Measurements from ENCODE around the gene GPD1.

GPD1 gene

GRCh38 chr12:50086148-50086547, 17.7 kb upstream of the GPD1 start:
- TF ChIP-seq EZH2phosphoT487 (IDR thresholded peaks at IDR 0.05; ENCODE audit: low read depth) (no peak), CTCF (IDR thresholded peaks at IDR 0.05; ENCODE audit: low read depth, low read length) (no peak)
- Histone ChIP-seq H3K4me1 (ENCODE audit: low read length) (peaks cover 6% of the 10 kb centered on the region; the same call in 1 of the 2 replicates), H3K27me3 (ENCODE audit: low read depth, low read length) (no peaks in the 10 kb centered on the region), H2AFZ (ENCODE audit: low read depth, low read length) (no peak overlapping the region), H3K4me2 (ENCODE audit: low read length) (peak overlapping the region; percentile 81), H3K9ac (ENCODE audit: low read length) (peak overlapping the region; percentile 78), H4K20me1 (ENCODE audit: insufficient read depth, low read length) (peaks cover 5% of the 10 kb centered on the region), H3K9me3 (ENCODE audit: insufficient read depth, low read length) (no peaks in the 10 kb centered on the region), H3K4me3 (ENCODE audit: low read length) (peak overlapping the region; percentile 80), H3K36me3 (replicated peaks; ENCODE audit: low read depth, low read length) (peaks cover 32% of the 10 kb centered on the region), H3K27ac (ENCODE audit: low read length) (peak overlapping the region; percentile 76), H3K79me2 (ENCODE audit: low read length) (peaks cover 20% of the 10 kb centered on the region)

GRCh38 chr12:50087151-50087550, 16.7 kb upstream of the GPD1 start:
- no peak overlapping the region for H3K4me3 ChIP-seq (ENCODE audit: low read length)
- H3K27ac ChIP-seq (ENCODE audit: low read length), result no peak overlapping the region
- H3K4me1 ChIP-seq (ENCODE audit: low read length), result peaks cover 6% of the 10 kb centered on the region; the same call in 1 of the 2 replicates
- no peaks in the 10 kb centered on the region for H3K9me3 ChIP-seq (ENCODE audit: insufficient read depth, low read length)
- peaks cover 36% of the 10 kb centered on the region for H3K36me3 ChIP-seq (replicated peaks; ENCODE audit: low read depth, low read length)
- H3K4me2 ChIP-seq (ENCODE audit: low read length), result no peak overlapping the region
- peaks cover 5% of the 10 kb centered on the region for H4K20me1 ChIP-seq (ENCODE audit: insufficient read depth, low read length)
- H3K27me3 ChIP-seq (ENCODE audit: low read depth, low read length), result no peaks in the 10 kb centered on the region
- peaks cover 20% of the 10 kb centered on the region for H3K79me2 ChIP-seq (ENCODE audit: low read length)
- H2AFZ ChIP-seq (ENCODE audit: low read depth, low read length), result no peak overlapping the region
- TF ChIP-seq CTCF (IDR thresholded peaks at IDR 0.05; ENCODE audit: low read depth, low read length), result no peak
- TF ChIP-seq EZH2phosphoT487 (IDR thresholded peaks at IDR 0.05; ENCODE audit: low read depth), result no peak
- H3K9ac ChIP-seq (ENCODE audit: low read length), result no peak overlapping the region

- Histone ChIP-seq H3K36me3 (replicated peaks; ENCODE audit: low read depth, low read length) (peaks cover 40% of the 10 kb centered on the region), H3K4me2 (ENCODE audit: low read length) (no peak overlapping the region), H3K79me2 (ENCODE audit: low read length) (peaks cover 20% of the 10 kb centered on the region), H3K4me3 (ENCODE audit: low read length) (no peak overlapping the region), H2AFZ (ENCODE audit: low read depth, low read length) (no peak overlapping the region), H3K9me3 (ENCODE audit: insufficient read depth, low read length) (no peaks in the 10 kb centered on the region), H3K4me1 (ENCODE audit: low read length) (peaks cover 6% of the 10 kb centered on the region; the same call in 1 of the 2 replicates), H3K27ac (ENCODE audit: low read length) (peak overlapping the region; percentile 9; the same call in 1 of the 2 replicates), H3K9ac (ENCODE audit: low read length) (no peak overlapping the region), H4K20me1 (ENCODE audit: insufficient read depth, low read length) (peaks cover 5% of the 10 kb centered on the region), H3K27me3 (ENCODE audit: low read depth, low read length) (no peaks in the 10 kb centered on the region)
- TF ChIP-seq CTCF (IDR thresholded peaks at IDR 0.05; ENCODE audit: low read depth, low read length) (no peak), EZH2phosphoT487 (IDR thresholded peaks at IDR 0.05; ENCODE audit: low read depth) (no peak)
Measured at GRCh38 chr12:50087995-50088394, 15.8 kb upstream of the GPD1 start.

- Histone ChIP-seq H2AFZ (ENCODE audit: low read depth, low read length) (no peak overlapping the region), H3K4me3 (ENCODE audit: low read length) (no peak overlapping the region), H3K9ac (ENCODE audit: low read length) (no peak overlapping the region), H3K79me2 (ENCODE audit: low read length) (peaks cover 20% of the 10 kb centered on the region), H3K27ac (ENCODE audit: low read length) (no peak overlapping the region), H3K36me3 (replicated peaks; ENCODE audit: low read depth, low read length) (peaks cover 40% of the 10 kb centered on the region), H4K20me1 (ENCODE audit: insufficient read depth, low read length) (peaks cover 5% of the 10 kb centered on the region), H3K27me3 (ENCODE audit: low read depth, low read length) (no peaks in the 10 kb centered on the region), H3K4me1 (ENCODE audit: low read length) (peaks cover 6% of the 10 kb centered on the region; the same call in 1 of the 2 replicates), H3K4me2 (ENCODE audit: low read length) (no peak overlapping the region), H3K9me3 (ENCODE audit: insufficient read depth, low read length) (no peaks in the 10 kb centered on the region)
- TF ChIP-seq CTCF (IDR thresholded peaks at IDR 0.05; ENCODE audit: low read depth, low read length) (peak; percentile 90), EZH2phosphoT487 (IDR thresholded peaks at IDR 0.05; ENCODE audit: low read depth) (no peak)
Measured at GRCh38 chr12:50088577-50089335, 15.1 kb upstream of the GPD1 start.

Measured in OCI-LY3 (cell line).